ENCODE results near the gene TOM1L2.
A peak's percentile ranks its signal among the peaks of the same experiment; 100 is the strongest.

TOM1L2 gene

GRCh38 chr17:17904166-17905035 lies 67.8 kb downstream of the TOM1L2 start:
- H3K4ac ChIP-seq (ENCODE audit: low read depth, low read length), result no peak overlapping the region
- no CpG with 5 or more reads among the region's 9 CpGs for WGBS (ENCODE audit: extremely low coverage, insufficient coverage, low lambda C conversion rate)

GRCh38 chr17:17902877-17903276 lies 69.3 kb downstream of the TOM1L2 start:
- Histone ChIP-seq H3K36me3 (ENCODE audit: control insufficient read depth, insufficient read depth, low read length) (no peaks in the 10 kb centered on the region), H3K27ac (ENCODE audit: low read depth, low read length) (no peak overlapping the region), H2BK5ac (ENCODE audit: low read length) (no peak overlapping the region), H2BK120ac (ENCODE audit: low read depth, low read length) (no peak overlapping the region), H2AK5ac (ENCODE audit: low read length) (no peak overlapping the region), H4K8ac (ENCODE audit: low read depth, low read length) (no peak overlapping the region), H3K18ac (ENCODE audit: low read length) (no peak overlapping the region), H3K4ac (ENCODE audit: low read depth, low read length) (no peak overlapping the region), H3K27me3 (ENCODE audit: insufficient read depth, low read length, poor library complexity) (no peaks in the 10 kb centered on the region), H3K9ac (ENCODE audit: low read length) (no peak overlapping the region), H3K4me3 (ENCODE audit: low read length) (no peak overlapping the region), H3K79me2 (ENCODE audit: control insufficient read depth, insufficient read depth, low read length) (no peaks in the 10 kb centered on the region), H2BK15ac (replicated peaks; ENCODE audit: low read depth) (no peak overlapping the region), H3K4me1 (ENCODE audit: control insufficient read depth, low read depth, low read length) (no peaks in the 10 kb centered on the region), H3K56ac (ENCODE audit: low read length) (no peak overlapping the region), H3K79me1 (ENCODE audit: low read length) (no peaks in the 10 kb centered on the region), H3K4me2 (ENCODE audit: low read length) (no peak overlapping the region), H3K23ac (ENCODE audit: low read length) (no peak overlapping the region), H4K5ac (ENCODE audit: low read length) (no peak overlapping the region)
- no CpG with 5 or more reads among the region's 4 CpGs for WGBS (ENCODE audit: extremely low coverage, insufficient coverage, low lambda C conversion rate)
- no peak for DNase-seq

More at GRCh38 chr17:17904166-17905035, 67.8 kb downstream of the TOM1L2 start:
- H3K79me1 ChIP-seq (ENCODE audit: low read length), result no peaks in the 10 kb centered on the region
- no peaks in the 10 kb centered on the region for H3K79me2 ChIP-seq (ENCODE audit: control insufficient read depth, insufficient read depth, low read length)
- no peaks in the 10 kb centered on the region for H3K36me3 ChIP-seq (ENCODE audit: control insufficient read depth, insufficient read depth, low read length)
- no peak overlapping the region for H3K23ac ChIP-seq (ENCODE audit: low read length)
- no peak overlapping the region for H3K56ac ChIP-seq (ENCODE audit: low read length)
- no peak overlapping the region for H2BK15ac ChIP-seq (replicated peaks; ENCODE audit: low read depth)
- no peak overlapping the region for H4K8ac ChIP-seq (ENCODE audit: low read depth, low read length)
- no peak overlapping the region for H4K5ac ChIP-seq (ENCODE audit: low read length)
- H2BK5ac ChIP-seq (ENCODE audit: low read length), result no peak overlapping the region
- no peaks in the 10 kb centered on the region for H3K27me3 ChIP-seq (ENCODE audit: insufficient read depth, low read length, poor library complexity)
- H2BK120ac ChIP-seq (ENCODE audit: low read depth, low read length), result no peak overlapping the region
- H3K18ac ChIP-seq (ENCODE audit: low read length), result no peak overlapping the region
- no peak overlapping the region for H3K9ac ChIP-seq (ENCODE audit: low read length)
- H3K4me2 ChIP-seq (ENCODE audit: low read length), result no peak overlapping the region
- H2AK5ac ChIP-seq (ENCODE audit: low read length), result no peak overlapping the region
- H3K4me3 ChIP-seq (ENCODE audit: low read length), result no peak overlapping the region
- no peak for DNase-seq
- no peaks in the 10 kb centered on the region for H3K4me1 ChIP-seq (ENCODE audit: control insufficient read depth, low read depth, low read length)
- no peak overlapping the region for H3K27ac ChIP-seq (ENCODE audit: low read depth, low read length)

- Histone ChIP-seq H3K9ac (ENCODE audit: low read length) (no peak overlapping the region), H3K18ac (ENCODE audit: low read length) (no peak overlapping the region), H3K36me3 (ENCODE audit: control insufficient read depth, insufficient read depth, low read length) (no peaks in the 10 kb centered on the region), H3K56ac (ENCODE audit: low read length) (no peak overlapping the region), H3K23ac (ENCODE audit: low read length) (no peak overlapping the region), H3K4me1 (ENCODE audit: control insufficient read depth, low read depth, low read length) (no peaks in the 10 kb centered on the region), H4K5ac (ENCODE audit: low read length) (no peak overlapping the region), H3K4me2 (ENCODE audit: low read length) (no peak overlapping the region), H2BK5ac (ENCODE audit: low read length) (no peak overlapping the region), H3K4me3 (ENCODE audit: low read length) (no peak overlapping the region), H2BK15ac (replicated peaks; ENCODE audit: low read depth) (no peak overlapping the region), H2AK5ac (ENCODE audit: low read length) (no peak overlapping the region), H2BK120ac (ENCODE audit: low read depth, low read length) (no peak overlapping the region), H3K79me1 (ENCODE audit: low read length) (no peaks in the 10 kb centered on the region), H4K8ac (ENCODE audit: low read depth, low read length) (no peak overlapping the region), H3K27ac (ENCODE audit: low read depth, low read length) (no peak overlapping the region), H3K79me2 (ENCODE audit: control insufficient read depth, insufficient read depth, low read length) (no peaks in the 10 kb centered on the region), H3K4ac (ENCODE audit: low read depth, low read length) (no peak overlapping the region), H3K27me3 (ENCODE audit: insufficient read depth, low read length, poor library complexity) (no peaks in the 10 kb centered on the region)
- no peak for DNase-seq
- WGBS (ENCODE audit: extremely low coverage, insufficient coverage, low lambda C conversion rate), result no CpG with 5 or more reads among the region's 3 CpGs
Measured at GRCh38 chr17:17902376-17902775, 69.8 kb downstream of the TOM1L2 start.

GRCh38 chr17:17900615-17901520 lies 71.3 kb downstream of the TOM1L2 start:
- Histone ChIP-seq H2BK5ac (ENCODE audit: low read length) (no peak overlapping the region), H3K27ac (ENCODE audit: low read depth, low read length) (no peak overlapping the region)
- peak; percentile 30 for DNase-seq

GRCh38 chr17:17899486-17899885 lies 72.7 kb downstream of the TOM1L2 start:
- no peaks in the 10 kb centered on the region for H3K4me1 ChIP-seq (ENCODE audit: control insufficient read depth, low read depth, low read length)
- no peak overlapping the region for H3K4me3 ChIP-seq (ENCODE audit: low read length)
- no peak overlapping the region for H2BK120ac ChIP-seq (ENCODE audit: low read depth, low read length)
- H2BK5ac ChIP-seq (ENCODE audit: low read length), result no peak overlapping the region
- DNase-seq, result no peak
- H3K4ac ChIP-seq (ENCODE audit: low read depth, low read length), result no peak overlapping the region
- H3K36me3 ChIP-seq (ENCODE audit: control insufficient read depth, insufficient read depth, low read length), result no peaks in the 10 kb centered on the region
- no peaks in the 10 kb centered on the region for H3K79me2 ChIP-seq (ENCODE audit: control insufficient read depth, insufficient read depth, low read length)
- H4K8ac ChIP-seq (ENCODE audit: low read depth, low read length), result no peak overlapping the region
- H3K27ac ChIP-seq (ENCODE audit: low read depth, low read length), result no peak overlapping the region
- H3K27me3 ChIP-seq (ENCODE audit: insufficient read depth, low read length, poor library complexity), result no peaks in the 10 kb centered on the region
- H3K4me2 ChIP-seq (ENCODE audit: low read length), result no peak overlapping the region
- no peak overlapping the region for H3K56ac ChIP-seq (ENCODE audit: low read length)
- H3K79me1 ChIP-seq (ENCODE audit: low read length), result no peaks in the 10 kb centered on the region
- H2BK15ac ChIP-seq (replicated peaks; ENCODE audit: low read depth), result no peak overlapping the region
- no peak overlapping the region for H4K5ac ChIP-seq (ENCODE audit: low read length)
- no peak overlapping the region for H2AK5ac ChIP-seq (ENCODE audit: low read length)
- H3K23ac ChIP-seq (ENCODE audit: low read length), result no peak overlapping the region
- H3K18ac ChIP-seq (ENCODE audit: low read length), result no peak overlapping the region
- no CpG with 5 or more reads among the region's 3 CpGs for WGBS (ENCODE audit: extremely low coverage, insufficient coverage, low lambda C conversion rate)
- H3K9ac ChIP-seq (ENCODE audit: low read length), result no peak overlapping the region

More at GRCh38 chr17:17900615-17901520, 71.3 kb downstream of the TOM1L2 start:
- Histone ChIP-seq H4K5ac (ENCODE audit: low read length) (no peak overlapping the region), H3K79me2 (ENCODE audit: control insufficient read depth, insufficient read depth, low read length) (no peaks in the 10 kb centered on the region), H2BK15ac (replicated peaks; ENCODE audit: low read depth) (no peak overlapping the region), H2BK120ac (ENCODE audit: low read depth, low read length) (no peak overlapping the region), H3K18ac (ENCODE audit: low read length) (no peak overlapping the region), H4K8ac (ENCODE audit: low read depth, low read length) (no peak overlapping the region), H3K4ac (ENCODE audit: low read depth, low read length) (no peak overlapping the region), H3K23ac (ENCODE audit: low read length) (no peak overlapping the region), H2AK5ac (ENCODE audit: low read length) (no peak overlapping the region), H3K4me1 (ENCODE audit: control insufficient read depth, low read depth, low read length) (no peaks in the 10 kb centered on the region), H3K27me3 (ENCODE audit: insufficient read depth, low read length, poor library complexity) (no peaks in the 10 kb centered on the region), H3K36me3 (ENCODE audit: control insufficient read depth, insufficient read depth, low read length) (no peaks in the 10 kb centered on the region), H3K79me1 (ENCODE audit: low read length) (no peaks in the 10 kb centered on the region), H3K56ac (ENCODE audit: low read length) (no peak overlapping the region), H3K4me3 (ENCODE audit: low read length) (no peak overlapping the region), H3K4me2 (ENCODE audit: low read length) (no peak overlapping the region), H3K9ac (ENCODE audit: low read length) (no peak overlapping the region)
- WGBS (ENCODE audit: extremely low coverage, insufficient coverage, low lambda C conversion rate), result no CpG with 5 or more reads among the region's 7 CpGs
